ENCODE measurements around the gene CISD2.

Gene CISD2

GRCh38 chr4:102827674-102828496 is 40.9 kb upstream of the CISD2 start:
- no peaks in the 10 kb centered on the region for H3K9me2 ChIP-seq (replicated peaks; ENCODE audit: control insufficient read depth, low read length)

GRCh38 chr4:102828497-102828808 is 40.3 kb upstream of the CISD2 start:
- Histone ChIP-seq H3K9me2 (replicated peaks; ENCODE audit: control insufficient read depth, low read length) (no peaks in the 10 kb centered on the region), H3K27me3 (ENCODE audit: control insufficient read depth, low read length) (no peaks in the 10 kb centered on the region), H3K27ac (ENCODE audit: low read depth, low read length) (peak overlapping the region; percentile 91), H3K9me3 (ENCODE audit: control insufficient read depth, insufficient read depth, low read length) (no peaks in the 10 kb centered on the region), H3F3A (ENCODE audit: control insufficient read depth, insufficient read depth) (0 out of 2 replicates have a peak, but pooled peaks cover 5% of the 10 kb centered on the region), H3K36me3 (ENCODE audit: control insufficient read depth, low read length) (peaks cover 40% of the 10 kb centered on the region), H3K4me3 (ENCODE audit: low read length) (peak overlapping the region; percentile 94), H4K20me1 (ENCODE audit: control insufficient read depth, insufficient read depth, low read depth, low read length) (peaks cover 21% of the 10 kb centered on the region; the same call in 1 of the 2 replicates), H3K4me2 (ENCODE audit: low read length) (peak overlapping the region; percentile 67), H3K4me1 (ENCODE audit: control insufficient read depth, low read length) (peaks cover 38% of the 10 kb centered on the region), H3K79me2 (ENCODE audit: control insufficient read depth, low read length) (peaks cover 87% of the 10 kb centered on the region)
- no peak for TF ChIP-seq CTCF (IDR thresholded peaks at IDR 0.05; ENCODE audit: low read depth, low read length, poor library complexity, severe bottlenecking)
- no peak for TF ChIP-seq EZH2phosphoT487 (IDR thresholded peaks at IDR 0.05; ENCODE audit: borderline replicate concordance, low read length)

More at GRCh38 chr4:102827674-102828496, 40.9 kb upstream of the CISD2 start:
- Histone ChIP-seq H4K20me1 (ENCODE audit: control insufficient read depth, insufficient read depth, low read depth, low read length) (peaks cover 27% of the 10 kb centered on the region; the same call in 1 of the 2 replicates), H3K27ac (ENCODE audit: low read depth, low read length) (peak overlapping the region; percentile 91), H3F3A (ENCODE audit: control insufficient read depth, insufficient read depth) (0 out of 2 replicates have a peak, but pooled peaks cover 5% of the 10 kb centered on the region), H3K4me3 (ENCODE audit: low read length) (peak overlapping the region; percentile 94), H3K4me2 (ENCODE audit: low read length) (peak overlapping the region; percentile 67), H3K79me2 (ENCODE audit: control insufficient read depth, low read length) (peaks cover 88% of the 10 kb centered on the region), H3K4me1 (ENCODE audit: control insufficient read depth, low read length) (peaks cover 44% of the 10 kb centered on the region), H3K9me3 (ENCODE audit: control insufficient read depth, insufficient read depth, low read length) (no peaks in the 10 kb centered on the region), H3K36me3 (ENCODE audit: control insufficient read depth, low read length) (peaks cover 46% of the 10 kb centered on the region), H3K27me3 (ENCODE audit: control insufficient read depth, low read length) (no peaks in the 10 kb centered on the region)
- TF ChIP-seq EZH2phosphoT487 (IDR thresholded peaks at IDR 0.05; ENCODE audit: borderline replicate concordance, low read length) (no peak), CTCF (IDR thresholded peaks at IDR 0.05; ENCODE audit: low read depth, low read length, poor library complexity, severe bottlenecking) (no peak)

- no peak for TF ChIP-seq CTCF (IDR thresholded peaks at IDR 0.05; ENCODE audit: low read depth, low read length, poor library complexity, severe bottlenecking)
- TF ChIP-seq EZH2phosphoT487 (IDR thresholded peaks at IDR 0.05; ENCODE audit: borderline replicate concordance, low read length): no peak
- H3K27me3 ChIP-seq (ENCODE audit: control insufficient read depth, low read length): no peaks in the 10 kb centered on the region
- peaks cover 27% of the 10 kb centered on the region for H3K36me3 ChIP-seq (ENCODE audit: control insufficient read depth, low read length)
- no peak overlapping the region for H3K27ac ChIP-seq (ENCODE audit: low read depth, low read length)
- H3K79me2 ChIP-seq (ENCODE audit: control insufficient read depth, low read length): peaks cover 87% of the 10 kb centered on the region
- no peaks in the 10 kb centered on the region for H3K9me3 ChIP-seq (ENCODE audit: control insufficient read depth, insufficient read depth, low read length)
- H3K4me3 ChIP-seq (ENCODE audit: low read length): peak overlapping the region; percentile 94; the same call in 1 of the 2 replicates
- H3K9me2 ChIP-seq (replicated peaks; ENCODE audit: control insufficient read depth, low read length): no peaks in the 10 kb centered on the region
- peaks cover 24% of the 10 kb centered on the region for H3K4me1 ChIP-seq (ENCODE audit: control insufficient read depth, low read length)
- H4K20me1 ChIP-seq (ENCODE audit: control insufficient read depth, insufficient read depth, low read depth, low read length): peaks cover 8% of the 10 kb centered on the region; the same call in 1 of the 2 replicates
- H3F3A ChIP-seq (ENCODE audit: control insufficient read depth, insufficient read depth): 0 out of 2 replicates have a peak, but pooled peaks cover 5% of the 10 kb centered on the region
- H3K4me2 ChIP-seq (ENCODE audit: low read length): peak overlapping the region; percentile 67
These were observed 39.0 kb upstream of the CISD2 start for GRCh38 chr4:102829803-102830202.

Data from DOHH2 (cell line).